Stimulated activated naive CD4-positive, alpha-beta T cell (primary cell): ENCODE results near the gene PKD2L1.
"Not testable (repeated sequence)": the region's sequence is repeated elsewhere in the genome, so short reads cannot be mapped to it uniquely, and the experiment has no call there.

ENCODE experiments used
- DNase-seq, 6 experiments: peaks; one replicate each; lab custom pipeline; 2025; lab: John Stamatoyannopoulos, UW

Gene PKD2L1

DNA sequence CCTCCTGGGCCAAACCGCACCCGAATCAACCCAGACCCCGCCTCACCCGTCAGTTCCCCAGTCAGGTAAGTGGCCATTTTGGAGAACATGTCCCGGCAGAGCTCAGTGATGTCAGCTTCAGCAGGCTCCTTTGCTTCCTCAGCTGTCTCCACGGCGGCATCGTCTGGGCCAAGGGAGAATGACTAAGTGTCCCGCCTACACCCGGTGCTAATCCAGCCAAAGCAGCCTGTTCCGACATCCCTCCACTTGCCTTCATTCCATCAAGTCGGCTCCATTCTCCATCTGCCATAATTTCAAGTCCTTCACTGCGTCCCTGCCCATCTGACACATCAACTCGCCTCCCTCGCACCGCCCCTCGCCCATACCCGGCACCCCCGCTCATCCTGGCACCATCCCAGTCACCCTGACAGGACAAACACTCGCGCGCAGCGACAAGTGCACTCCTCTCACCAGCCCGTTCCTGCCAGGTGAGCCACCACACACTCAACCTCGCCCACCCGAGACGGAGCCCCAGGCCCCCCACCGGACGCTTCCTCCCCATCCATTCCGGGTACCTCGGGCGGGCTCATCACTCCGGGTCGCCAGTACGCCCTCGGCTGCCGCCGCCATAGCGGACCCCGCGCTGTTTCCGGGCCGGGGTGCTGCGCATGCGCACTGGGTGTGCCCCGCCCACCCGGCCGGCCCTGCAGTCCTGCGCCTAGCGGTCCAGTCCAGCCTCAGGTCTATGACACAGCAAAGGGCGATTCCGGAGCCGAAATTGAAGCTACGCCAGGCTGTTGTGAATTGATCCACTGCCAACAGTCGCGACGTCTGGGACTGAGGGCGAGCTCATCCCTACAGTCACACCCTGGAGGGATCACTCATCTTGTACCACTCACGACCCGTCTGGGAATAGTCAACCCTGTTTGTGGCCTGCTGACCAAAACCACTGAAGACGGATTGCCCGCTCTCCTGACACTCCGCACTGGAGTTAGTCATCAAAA lies 43.7 kb downstream of the PKD2L1 start, which contains the start of gene BLOC1S2:
TSS of gene BLOC1S2 (minus strand) at position 630 of the 983 bp plus-strand sequence. CDS start at position 609, 21 bp downstream.
- DNase-seq: peak; percentile 68 to 90 (median 80)

DNA sequence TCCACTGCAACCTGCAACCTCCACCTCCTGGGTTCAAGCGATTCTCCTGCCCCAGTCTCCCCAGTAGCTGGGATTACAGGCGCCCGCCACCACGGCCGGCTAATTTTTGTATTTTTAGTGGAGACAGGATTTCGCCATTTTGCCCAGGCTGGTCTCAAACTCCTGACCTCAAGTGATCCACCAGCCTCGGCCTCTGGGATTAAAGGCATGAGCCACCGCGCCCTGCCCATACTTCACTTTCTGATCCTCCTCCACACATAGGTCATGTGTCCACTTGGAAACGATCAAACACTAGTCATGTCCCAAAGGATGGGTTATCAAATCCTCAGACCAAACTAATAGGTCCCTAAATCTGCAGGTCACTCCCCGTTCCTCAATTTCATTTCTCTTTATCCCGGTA lies 44.7 kb downstream of the PKD2L1 start:
- DNase-seq: not testable (repeated sequence)

DNA sequence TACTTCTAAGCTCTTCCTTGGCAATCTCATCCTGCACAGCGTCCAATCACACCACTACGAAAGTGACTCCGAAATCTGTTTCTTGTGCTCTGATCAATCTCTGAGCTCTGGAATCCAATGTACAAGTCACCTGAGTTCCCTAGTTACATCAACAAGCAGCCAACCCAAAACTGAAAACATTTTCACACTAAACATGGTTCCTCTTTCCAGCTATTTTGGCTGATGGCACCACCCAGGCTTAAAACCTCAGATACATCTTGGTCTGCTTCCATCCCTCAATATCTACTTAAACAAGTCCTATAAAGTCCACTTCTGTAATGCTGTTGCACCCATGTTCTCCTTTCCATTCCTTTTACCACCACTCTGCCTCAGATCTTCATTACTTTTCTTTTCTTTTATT lies 47.1 kb downstream of the PKD2L1 start:
- DNase-seq: no peak

DNA sequence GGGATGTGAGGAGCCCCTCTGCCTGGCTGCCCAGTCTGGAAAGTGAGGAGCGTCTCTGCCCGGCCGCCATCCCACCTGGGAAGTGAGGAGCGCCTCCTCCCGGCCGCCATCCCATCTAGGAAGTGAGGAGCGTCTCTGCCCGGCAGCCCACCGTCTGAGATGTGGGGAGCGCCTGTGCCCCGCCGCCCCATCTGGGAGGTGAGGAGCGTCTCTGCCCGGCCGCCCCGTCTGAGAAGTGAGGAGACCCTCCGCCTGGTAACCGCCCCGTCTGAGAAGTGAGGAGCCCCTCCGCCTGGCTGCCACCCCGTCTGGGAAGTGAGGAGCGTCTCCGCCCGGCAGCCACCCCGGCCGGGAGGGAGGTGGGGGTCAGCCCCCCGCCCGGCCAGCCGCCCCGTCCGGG lies 53.1 kb downstream of the PKD2L1 start:
- DNase-seq: not testable (repeated sequence)

DNA sequence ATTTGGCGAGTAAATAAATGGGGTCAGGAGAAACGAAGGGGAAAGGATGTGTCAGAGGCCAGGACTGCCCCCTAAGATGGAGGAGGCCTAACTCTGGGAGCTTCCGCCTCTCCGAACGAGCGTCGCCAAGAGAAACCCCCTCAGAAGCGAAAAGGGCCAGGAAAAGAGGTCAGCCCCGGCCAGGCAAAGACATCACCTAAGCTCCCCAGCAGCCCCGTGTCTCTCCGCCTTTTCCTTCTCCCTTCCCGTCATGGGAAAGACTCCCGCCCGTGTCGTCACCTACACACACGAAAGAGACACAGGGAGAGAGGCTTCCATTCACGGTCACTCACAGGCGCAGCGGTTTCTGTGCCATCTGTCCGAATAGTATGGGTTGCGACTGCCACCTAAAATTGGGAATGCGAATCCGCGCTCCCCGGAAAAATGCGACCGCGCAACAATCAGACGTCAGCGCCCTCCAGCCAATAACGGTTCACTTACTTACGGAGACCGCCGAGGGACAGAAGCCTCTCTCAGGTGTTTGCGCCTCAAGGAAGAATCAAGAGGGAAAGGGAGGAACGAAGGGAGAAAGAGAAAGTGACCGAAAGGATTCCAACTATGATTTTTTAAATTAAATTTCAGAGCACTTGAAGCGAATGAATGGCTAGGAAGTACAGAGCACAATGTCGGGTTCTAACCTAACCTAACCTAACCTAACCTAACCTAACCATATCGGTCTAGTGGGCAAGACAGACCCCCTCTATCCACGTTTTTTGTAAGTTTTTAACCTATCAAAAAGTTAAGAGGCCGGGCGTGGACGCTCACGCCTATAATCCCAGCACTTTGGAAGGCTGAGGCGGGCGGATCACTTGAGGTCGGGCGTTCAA lies 62.6 kb downstream of the PKD2L1 start, which contains the start of gene CWF19L1:
TSS of gene CWF19L1 (minus strand) at position 400 of the 866 bp plus-strand sequence. CDS start at position 355, 45 bp downstream.
- DNase-seq: peak; percentile 47 to 70 (median 64)

DNA sequence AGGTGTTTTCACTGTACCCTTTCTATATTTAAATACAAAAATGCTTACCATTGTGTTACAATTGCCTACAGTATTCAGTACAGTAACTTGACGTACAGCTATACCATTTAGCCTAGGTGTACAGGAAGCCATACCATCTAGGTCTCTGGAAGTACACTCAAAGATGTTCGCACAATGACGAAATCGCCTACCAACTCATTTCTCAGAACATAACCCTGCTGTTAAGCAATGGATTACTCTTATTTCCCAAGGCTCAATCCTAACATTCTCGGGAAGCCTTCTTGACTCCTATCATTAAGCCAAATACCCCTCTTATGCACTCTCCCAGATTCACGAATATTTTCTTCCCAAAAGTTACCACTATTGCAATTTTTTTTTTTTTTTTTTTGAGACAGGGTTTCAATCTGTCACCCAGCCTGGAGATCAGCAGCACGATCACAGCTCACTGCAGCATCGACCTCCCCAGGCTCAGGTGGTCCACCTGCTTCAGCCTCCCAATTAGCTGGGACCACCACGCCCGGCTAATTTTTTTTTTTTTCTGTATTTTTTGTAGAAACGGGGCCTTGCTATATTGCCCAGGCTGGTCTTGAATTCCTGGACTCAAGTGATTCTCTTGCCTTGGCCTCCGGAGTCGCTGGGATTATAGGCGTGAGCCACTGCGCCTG lies 64.1 kb downstream of the PKD2L1 start:
- no peak for DNase-seq

DNA sequence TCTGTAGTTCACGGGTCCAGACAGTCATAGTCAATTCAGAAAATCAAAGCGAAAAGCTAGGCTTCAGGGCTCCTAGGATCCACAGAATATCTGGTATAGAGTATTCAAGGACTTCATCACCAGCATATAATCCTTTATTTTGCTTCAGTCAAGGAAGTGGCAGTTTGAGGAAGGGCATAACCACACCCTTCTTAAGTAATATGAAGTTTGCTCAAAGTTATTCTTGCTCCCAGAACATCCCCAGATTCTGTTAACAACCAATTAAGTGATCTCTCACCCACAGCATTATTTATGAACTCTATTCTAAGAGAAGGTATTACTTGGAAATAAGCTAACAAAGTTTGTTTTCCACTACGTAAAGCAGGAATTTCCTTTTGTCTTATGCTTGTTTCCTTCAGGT lies 75.8 kb downstream of the PKD2L1 start:
- DNase-seq: no peak

DNA sequence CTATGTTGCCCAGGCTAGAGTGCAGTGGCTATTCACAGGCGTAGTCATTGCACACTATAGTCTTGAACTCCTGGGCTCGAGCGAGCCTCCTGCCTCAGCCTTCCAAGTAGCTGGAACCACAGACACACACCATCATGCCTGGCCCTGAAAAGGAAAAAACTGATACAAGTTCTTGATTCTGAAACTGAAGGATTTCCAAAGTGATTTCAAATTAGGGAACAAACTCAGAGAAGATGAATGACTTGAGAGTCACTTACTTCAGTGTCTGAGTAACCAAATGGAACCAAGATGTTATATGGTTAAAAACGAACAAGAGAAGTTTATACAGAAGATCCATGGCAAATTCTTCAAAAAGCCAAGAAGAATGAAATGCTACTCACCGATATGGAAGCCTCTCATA lies 77.0 kb downstream of the PKD2L1 start:
- DNase-seq: no peak

DNA sequence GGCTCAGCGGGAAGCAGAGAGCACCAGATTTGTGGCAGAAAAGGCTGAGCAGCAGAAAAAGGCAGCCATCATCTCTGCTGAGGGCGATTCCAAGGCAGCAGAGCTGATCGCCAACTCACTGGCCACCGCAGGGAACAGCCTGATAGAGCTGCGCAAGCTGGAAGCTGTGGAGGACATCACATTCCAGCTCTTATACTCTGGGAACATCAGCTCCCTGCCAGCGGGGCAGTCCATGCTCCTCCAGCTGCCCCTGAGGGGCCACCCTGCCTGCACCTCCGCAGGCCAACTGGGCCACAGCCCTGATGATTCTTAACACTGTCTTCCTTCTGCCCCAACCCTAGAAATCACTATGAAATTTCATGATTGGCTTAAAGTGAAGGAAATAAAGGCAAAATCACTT lies 81.2 kb downstream of the PKD2L1 start:
- DNase-seq: no peak

DNA sequence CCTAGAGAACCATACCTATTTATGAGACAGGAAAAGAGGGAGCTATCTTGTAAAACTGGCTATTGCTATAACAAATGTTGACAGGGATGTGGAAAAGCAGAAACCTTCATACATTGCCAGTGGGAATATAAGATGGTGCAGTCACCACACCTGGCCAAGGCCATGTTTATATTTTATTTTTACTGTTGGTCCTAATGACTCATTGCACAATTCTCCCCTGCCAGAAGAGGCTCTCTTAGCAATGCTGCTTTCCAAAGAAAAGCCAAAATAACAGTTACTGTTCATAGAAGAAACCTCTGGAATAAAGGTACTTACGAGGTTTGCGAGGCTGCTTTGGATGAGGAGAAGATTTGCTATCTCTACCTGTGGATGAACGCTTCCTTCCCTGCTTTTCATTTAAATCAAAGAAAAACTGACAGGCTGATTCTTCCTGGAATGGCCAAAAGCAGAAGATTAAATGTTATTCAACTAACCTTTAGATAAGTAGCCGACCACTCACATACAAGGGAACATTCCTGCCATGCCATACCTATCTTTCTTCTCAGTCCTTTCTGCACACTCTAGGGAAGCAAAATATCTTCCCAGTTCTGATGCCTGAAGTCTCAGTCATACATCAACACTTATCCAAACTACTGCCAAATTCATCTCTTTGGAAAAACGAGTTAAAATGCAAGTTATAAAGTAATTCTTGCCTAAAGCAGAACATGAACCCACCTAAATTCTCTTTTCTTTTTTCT lies 84.4 kb downstream of the PKD2L1 start:
- DNase-seq: no peak

DNA sequence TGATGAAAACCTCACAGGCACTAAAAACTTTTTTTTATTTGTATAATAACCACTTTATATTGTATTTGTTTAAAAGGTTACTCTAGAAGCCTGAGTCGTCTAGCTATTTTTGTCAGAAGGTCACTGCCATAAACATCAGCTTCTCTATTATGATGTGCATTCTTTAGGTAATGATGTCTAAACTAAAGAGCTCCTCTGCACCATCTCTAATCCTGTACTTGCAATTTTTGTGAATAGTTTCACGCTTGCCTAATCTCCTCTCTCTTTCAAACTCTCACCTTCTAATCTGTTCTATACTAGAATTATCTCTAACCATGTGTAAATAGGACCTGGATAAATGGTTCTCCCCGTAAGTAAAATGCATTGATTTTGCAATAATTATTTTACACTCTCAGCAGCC lies 90.2 kb downstream of the PKD2L1 start:
- no peak for DNase-seq

DNA sequence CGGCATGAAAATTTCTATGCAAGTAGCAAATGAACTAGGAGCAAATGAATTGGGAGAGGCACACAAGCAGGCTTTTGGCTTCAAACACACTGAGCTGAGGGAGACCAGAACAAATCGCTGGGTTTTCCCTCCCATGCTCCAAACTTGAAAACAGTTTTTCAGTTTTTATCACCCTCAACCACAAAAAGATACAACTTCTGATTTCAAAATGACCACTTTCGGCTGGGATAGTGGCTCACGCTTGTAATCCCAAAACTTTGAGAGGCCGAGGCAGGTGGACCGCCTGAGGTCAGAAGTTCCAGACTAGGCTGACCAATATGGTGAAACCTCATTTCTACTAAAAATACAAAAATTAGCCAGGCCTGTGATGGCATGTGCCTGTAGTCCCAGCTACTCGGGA lies 91.6 kb downstream of the PKD2L1 start:
- DNase-seq: no peak
